Measurements from ENCODE around the gene SIRPD.
"Not testable (repeated sequence)": the region's sequence is repeated elsewhere in the genome, so short reads cannot be mapped to it uniquely, and the experiment has no call there.

Gene SIRPD

GRCh38 chr20:1537731-1538058 lies 19.8 kb downstream of the SIRPD start:
- DNase-seq (ENCODE audit: low read depth in 2 of 2): no peak

- DNase-seq (ENCODE audit: low read depth in 2 of 2): no peak
These were observed 20.4 kb downstream of the SIRPD start for GRCh38 chr20:1536893-1537730.

GRCh38 chr20:1535420-1536175 lies 21.9 kb downstream of the SIRPD start:
- no peak for DNase-seq (ENCODE audit: low read depth in 2 of 2)

- DNase-seq (ENCODE audit: low read depth in 2 of 2): no peak
These were observed 23.0 kb downstream of the SIRPD start for GRCh38 chr20:1534526-1534925.

- DNase-seq (ENCODE audit: low read depth in 2 of 2): no peak
These were observed 24.4 kb downstream of the SIRPD start for GRCh38 chr20:1533059-1533458.

- DNase-seq (ENCODE audit: low read depth in 2 of 2): no peak
These were observed 28.7 kb downstream of the SIRPD start for GRCh38 chr20:1528811-1529210.

- no peak for DNase-seq (ENCODE audit: low read depth in 2 of 2)
These were observed 29.6 kb downstream of the SIRPD start for GRCh38 chr20:1527923-1528322.

- no peak for DNase-seq (ENCODE audit: low read depth in 2 of 2)
These were observed 30.6 kb downstream of the SIRPD start for GRCh38 chr20:1526896-1527295.

GRCh38 chr20:1526310-1526709 lies 31.2 kb downstream of the SIRPD start:
- no peak for DNase-seq (ENCODE audit: low read depth in 2 of 2)

GRCh38 chr20:1524004-1524403 lies 33.5 kb downstream of the SIRPD start:
- DNase-seq (ENCODE audit: low read depth in 2 of 2): no peak

- DNase-seq (ENCODE audit: low read depth in 2 of 2): no peak
These were observed 40.5 kb downstream of the SIRPD start for GRCh38 chr20:1517010-1517409.

GRCh38 chr20:1513801-1514200 lies 43.7 kb downstream of the SIRPD start:
- DNase-seq (ENCODE audit: low read depth in 2 of 2): no peak

GRCh38 chr20:1509237-1509636 lies 48.3 kb downstream of the SIRPD start:
- DNase-seq (ENCODE audit: low read depth in 2 of 2): no peak

GRCh38 chr20:1508574-1508973 lies 48.9 kb downstream of the SIRPD start:
- no peak for DNase-seq (ENCODE audit: low read depth in 2 of 2)

GRCh38 chr20:1507276-1507675 lies 50.2 kb downstream of the SIRPD start:
- DNase-seq (ENCODE audit: low read depth in 2 of 2): no peak

GRCh38 chr20:1505871-1506270 lies 51.6 kb downstream of the SIRPD start:
- no peak for DNase-seq (ENCODE audit: low read depth in 2 of 2)

- DNase-seq (ENCODE audit: low read depth in 2 of 2): no peak
These were observed 52.1 kb downstream of the SIRPD start for GRCh38 chr20:1505361-1505760.

- peak; percentile 54 to 56 for DNase-seq (ENCODE audit: low read depth in 2 of 2)
These were observed 53.8 kb downstream of the SIRPD start for GRCh38 chr20:1503564-1504227.

GRCh38 chr20:1500496-1500895 lies 57.0 kb downstream of the SIRPD start:
- no peak for DNase-seq (ENCODE audit: low read depth in 2 of 2)

GRCh38 chr20:1499528-1500420 lies 57.7 kb downstream of the SIRPD start:
- no peak for DNase-seq (ENCODE audit: low read depth in 2 of 2)

GRCh38 chr20:1497371-1497770 lies 60.1 kb downstream of the SIRPD start:
- not testable (repeated sequence) for DNase-seq (ENCODE audit: low read depth in 2 of 2)

GRCh38 chr20:1496930-1497329 lies 60.6 kb downstream of the SIRPD start:
- no peak for DNase-seq (ENCODE audit: low read depth in 2 of 2)
